Cardiac muscle cell (in vitro differentiated cells and primary cell): ENCODE measurements around the gene GRIA3. TPM values are rescaled to one million over a fixed set of nuclear protein-coding genes. Genes with fewer than 3 reads are reported as not detected.

ENCODE experiments used
- DNase-seq, 2 donors: peaks; one replicate each; pipeline versions ENCODE4 v3.0.0 to v3.0.0-alpha.2; 2010 to 2017; ENCODE audit warnings: low read depth in 1 of 2, low spot score in 1 of 2
- H3K27ac ChIP-seq: fragments of 200-600 bp; sonication (generic); 2 replicates; pipeline ENCODE4 v1.5.1; 2016
- H3K27me3 ChIP-seq: fragments of 200-600 bp; sonication (generic); 2 replicates; pipeline ENCODE4 v1.6.0; 2016; ENCODE audit warnings: control low read depth
- H3K36me3 ChIP-seq: fragments of 200-600 bp; sonication (generic); 2 replicates; pipeline ENCODE4 v1.5.1; 2016; ENCODE audit warnings: control low read depth
- H3K4me1 ChIP-seq: fragments of 200-600 bp; sonication (generic); 2 replicates; pipeline ENCODE4 v1.8.1; 2017; ENCODE audit warnings: low read depth, mild to moderate bottlenecking, mixed run types
- H3K4me3 ChIP-seq: fragments of 200-600 bp; sonication (generic); 2 replicates; pipeline ENCODE4 v1.5.1; 2016; ENCODE audit warnings: mild to moderate bottlenecking
- H3K9me3 ChIP-seq: fragments of 200-600 bp; sonication (generic); 2 replicates; pipeline ENCODE4 v1.5.1; 2017; ENCODE audit warnings: low read depth, mild to moderate bottlenecking, control low read depth
- polyA plus RNA-seq: library from polyadenylated mRNA; unstranded; fragments of >200 nt; fragmentation: Nextera tagmentation; extraction: Ambion mirVana; gene quantifications from 2 replicates; pipeline ENCODE4 v1.2.1, GENCODE V29; 2016
- total RNA-seq: library from RNA; depleted of rRNA; stranded (reverse); fragments of >200 nt; gene quantifications from 2 replicates; pipeline ENCODE4 v1.2.3, GENCODE V29; 2016
- TF ChIP-seq, protein P1 (sequence below): IDR thresholded peaks from 2 replicates; pipeline ENCODE4 v1.5.1; 2012; ENCODE audit warnings: low read depth, mild to moderate bottlenecking, low read length

GRIA3 gene
- total and polyA plus RNA-seq, 2 experiments from 2014 or later, result 2.8 to 6.1 TPM

DNA sequence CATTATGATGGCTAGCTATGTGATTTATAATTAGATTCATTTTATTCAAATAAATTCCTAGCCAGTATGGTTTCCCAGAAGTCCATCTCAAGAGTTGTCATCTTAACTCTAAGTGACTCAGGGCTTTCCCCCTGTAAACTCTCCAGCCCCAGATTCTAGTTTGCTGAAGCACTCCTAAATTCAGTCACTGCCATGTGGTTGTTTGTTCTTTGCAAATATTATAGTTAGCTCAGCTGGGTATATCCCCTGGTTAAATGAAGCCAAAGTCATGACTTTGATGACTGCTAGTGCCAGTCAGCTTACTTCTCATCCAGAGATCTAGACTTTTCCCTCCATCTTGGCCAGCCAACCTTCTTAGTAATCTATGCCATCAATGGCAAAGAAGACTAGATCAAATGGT is 126.0 kb downstream of the GRIA3 start:
- Histone ChIP-seq H3K27ac (no peak overlapping the region), H3K27me3 (no peaks in the 10 kb centered on the region), H3K9me3 (no peaks in the 10 kb centered on the region), H3K4me1 (no peaks in the 10 kb centered on the region), H3K36me3 (no peaks in the 10 kb centered on the region), H3K4me3 (no peak overlapping the region)
- TF ChIP-seq, protein P1, sequence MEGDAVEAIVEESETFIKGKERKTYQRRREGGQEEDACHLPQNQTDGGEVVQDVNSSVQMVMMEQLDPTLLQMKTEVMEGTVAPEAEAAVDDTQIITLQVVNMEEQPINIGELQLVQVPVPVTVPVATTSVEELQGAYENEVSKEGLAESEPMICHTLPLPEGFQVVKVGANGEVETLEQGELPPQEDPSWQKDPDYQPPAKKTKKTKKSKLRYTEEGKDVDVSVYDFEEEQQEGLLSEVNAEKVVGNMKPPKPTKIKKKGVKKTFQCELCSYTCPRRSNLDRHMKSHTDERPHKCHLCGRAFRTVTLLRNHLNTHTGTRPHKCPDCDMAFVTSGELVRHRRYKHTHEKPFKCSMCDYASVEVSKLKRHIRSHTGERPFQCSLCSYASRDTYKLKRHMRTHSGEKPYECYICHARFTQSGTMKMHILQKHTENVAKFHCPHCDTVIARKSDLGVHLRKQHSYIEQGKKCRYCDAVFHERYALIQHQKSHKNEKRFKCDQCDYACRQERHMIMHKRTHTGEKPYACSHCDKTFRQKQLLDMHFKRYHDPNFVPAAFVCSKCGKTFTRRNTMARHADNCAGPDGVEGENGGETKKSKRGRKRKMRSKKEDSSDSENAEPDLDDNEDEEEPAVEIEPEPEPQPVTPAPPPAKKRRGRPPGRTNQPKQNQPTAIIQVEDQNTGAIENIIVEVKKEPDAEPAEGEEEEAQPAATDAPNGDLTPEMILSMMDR, result no peak
- no peak for DNase-seq

DNA sequence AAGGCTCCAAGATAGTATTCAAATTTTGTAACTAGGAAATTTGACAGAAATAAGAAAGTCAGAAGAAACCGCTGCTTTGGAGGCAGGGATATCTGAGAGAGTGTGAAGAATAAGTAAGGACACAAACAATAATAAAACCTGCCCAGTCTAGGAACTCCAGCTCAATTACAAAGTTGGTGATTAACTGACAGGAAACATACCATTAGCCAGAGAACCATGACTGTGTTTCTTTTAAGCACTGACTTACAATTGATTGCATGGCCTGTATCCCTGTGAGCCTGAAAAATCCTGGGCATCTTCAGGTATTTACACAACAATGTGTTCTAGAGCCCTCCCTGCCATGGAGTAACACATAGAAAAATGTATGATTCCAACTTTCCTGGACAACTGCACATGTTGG is 127.4 kb downstream of the GRIA3 start:
- TF ChIP-seq, protein P1, result no peak
- no peak for DNase-seq
- no peaks in the 10 kb centered on the region for H3K36me3 ChIP-seq
- H3K4me1 ChIP-seq, result no peaks in the 10 kb centered on the region
- H3K27me3 ChIP-seq, result no peaks in the 10 kb centered on the region
- no peaks in the 10 kb centered on the region for H3K9me3 ChIP-seq
- H3K4me3 ChIP-seq, result no peak overlapping the region
- no peak overlapping the region for H3K27ac ChIP-seq

DNA sequence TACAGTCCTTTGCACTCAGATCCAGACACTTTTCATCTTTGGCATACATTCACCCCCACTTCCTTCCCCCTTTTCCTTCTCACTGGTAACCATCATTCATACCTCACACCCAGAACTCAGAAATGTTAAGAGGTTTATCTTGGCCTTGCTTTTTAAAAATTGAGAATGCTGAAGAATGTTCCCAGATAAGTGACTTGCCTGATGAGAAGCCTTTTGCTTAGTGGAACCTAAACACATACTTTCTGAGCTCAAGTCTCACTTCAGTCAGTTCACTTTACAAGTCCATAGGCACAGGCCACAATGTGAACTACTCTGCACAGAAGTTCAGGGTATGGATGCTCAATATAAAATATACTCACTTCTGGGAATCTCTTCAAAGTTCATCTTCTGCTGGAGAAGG is 129.4 kb downstream of the GRIA3 start:
- H3K27me3 ChIP-seq, result no peaks in the 10 kb centered on the region
- TF ChIP-seq, protein P1, result no peak
- no peak overlapping the region for H3K27ac ChIP-seq
- H3K4me3 ChIP-seq, result no peak overlapping the region
- H3K36me3 ChIP-seq, result no peaks in the 10 kb centered on the region
- H3K4me1 ChIP-seq, result no peaks in the 10 kb centered on the region
- DNase-seq, result no peak
- no peaks in the 10 kb centered on the region for H3K9me3 ChIP-seq

DNA sequence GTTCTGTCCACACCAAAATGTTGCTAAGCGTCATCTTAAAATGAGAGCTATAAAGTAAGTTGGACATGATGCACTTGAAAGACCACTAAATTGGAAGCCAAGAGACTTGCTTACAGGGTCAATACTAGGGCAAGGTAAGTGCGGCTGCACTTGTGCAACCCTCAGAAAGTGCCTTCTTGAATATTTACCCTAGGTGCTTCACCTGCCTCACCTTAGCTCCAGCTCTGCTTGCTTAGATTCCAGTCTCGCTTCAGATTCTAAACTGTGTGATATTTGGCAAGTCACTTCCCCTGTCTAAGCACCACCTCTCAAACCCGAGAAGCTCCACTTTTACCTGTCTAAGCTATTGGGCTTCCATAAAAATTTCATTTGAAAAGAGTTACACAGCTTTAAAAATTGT is 136.5 kb downstream of the GRIA3 start:
- Histone ChIP-seq H3K27ac (no peak overlapping the region), H3K9me3 (no peaks in the 10 kb centered on the region), H3K27me3 (no peaks in the 10 kb centered on the region), H3K4me1 (no peaks in the 10 kb centered on the region), H3K4me3 (no peak overlapping the region), H3K36me3 (no peaks in the 10 kb centered on the region)
- no peak for DNase-seq
- TF ChIP-seq, protein P1, result no peak

DNA sequence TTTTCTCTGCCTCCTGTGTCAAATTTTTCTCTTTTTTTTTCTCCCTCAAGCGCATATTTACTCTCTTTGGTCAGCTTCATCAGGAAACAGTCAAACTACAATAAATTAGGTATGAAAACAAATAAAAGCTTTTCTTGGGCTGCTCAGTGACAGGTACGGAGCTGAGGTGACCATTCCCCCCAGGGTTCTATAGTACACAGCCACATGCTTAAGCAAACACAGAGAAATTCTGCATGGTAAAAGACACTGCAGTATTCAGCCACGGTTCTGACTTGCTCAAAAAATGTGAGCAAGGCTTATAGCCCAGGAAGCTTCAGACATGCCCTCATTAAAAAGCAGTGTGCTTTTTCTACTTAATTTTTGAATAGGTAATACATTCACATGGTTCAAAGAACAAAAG is 138.5 kb downstream of the GRIA3 start:
- Histone ChIP-seq H3K36me3 (no peaks in the 10 kb centered on the region), H3K4me1 (no peaks in the 10 kb centered on the region), H3K4me3 (no peak overlapping the region), H3K9me3 (no peaks in the 10 kb centered on the region), H3K27ac (no peak overlapping the region), H3K27me3 (no peaks in the 10 kb centered on the region)
- DNase-seq, result no peak
- TF ChIP-seq, protein P1, result no peak

DNA sequence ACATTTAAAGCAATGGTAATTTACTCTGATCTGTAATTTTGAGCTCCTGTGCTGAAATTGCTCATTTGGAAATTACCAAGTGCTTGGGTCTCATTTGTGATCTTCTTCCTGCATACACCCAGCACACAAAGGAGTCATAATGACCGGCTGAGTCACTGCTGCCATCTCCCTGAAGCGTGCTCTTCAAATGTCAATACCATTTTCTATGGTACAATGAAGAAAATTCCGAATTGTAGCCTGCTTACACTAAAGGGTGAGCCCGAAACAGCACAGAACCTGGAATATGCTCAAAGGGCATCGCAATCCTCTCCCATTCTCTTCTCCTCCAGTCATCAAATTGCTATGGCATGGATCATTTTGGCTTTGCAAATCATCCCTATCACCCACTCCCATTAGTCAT is 140.5 kb downstream of the GRIA3 start:
- Histone ChIP-seq H3K4me3 (no peak overlapping the region), H3K27ac (no peak overlapping the region), H3K36me3 (no peaks in the 10 kb centered on the region), H3K9me3 (no peaks in the 10 kb centered on the region), H3K27me3 (no peaks in the 10 kb centered on the region), H3K4me1 (no peaks in the 10 kb centered on the region)
- no peak for DNase-seq
- TF ChIP-seq, protein P1, result no peak
